HG02885 (cell line): ENCODE results near the gene IRS2.
"Not testable (repeated sequence)": the region's sequence is repeated elsewhere in the genome, so short reads cannot be mapped to it uniquely, and the experiment has no call there.

ENCODE experiments used
- ATAC-seq: cut with Tn5 transposase; IDR thresholded peaks from one replicate; pipeline ENCODE4 v1.9.1; 2021; ENCODE audit warnings: mild to moderate bottlenecking; ENCODE audit not compliant: unreplicated experiment, poor library complexity

IRS2 gene

GRCh38 chr13:109737046-109737573 is 49.3 kb downstream of the IRS2 start:
- no peak for ATAC-seq

GRCh38 chr13:109735436-109735966 is 50.9 kb downstream of the IRS2 start:
- ATAC-seq: no peak

GRCh38 chr13:109734002-109734785 is 52.2 kb downstream of the IRS2 start:
- no peak for ATAC-seq

GRCh38 chr13:109733550-109733949 is 52.8 kb downstream of the IRS2 start:
- no peak for ATAC-seq

GRCh38 chr13:109732470-109733170 is 53.8 kb downstream of the IRS2 start:
- ATAC-seq: not testable (repeated sequence)

GRCh38 chr13:109730812-109731335 is 55.5 kb downstream of the IRS2 start:
- no peak for ATAC-seq

GRCh38 chr13:109728791-109729731 is 57.3 kb downstream of the IRS2 start:
- ATAC-seq: no peak

- ATAC-seq: no peak
Observed at GRCh38 chr13:109728061-109728460, 58.3 kb downstream of the IRS2 start.

GRCh38 chr13:109727251-109727650 is 59.1 kb downstream of the IRS2 start:
- no peak for ATAC-seq

GRCh38 chr13:109725995-109726637 is 60.3 kb downstream of the IRS2 start:
- ATAC-seq: no peak

- ATAC-seq: no peak
Observed at GRCh38 chr13:109725297-109725696, 61.1 kb downstream of the IRS2 start.

GRCh38 chr13:109724603-109725002 is 61.8 kb downstream of the IRS2 start:
- ATAC-seq: no peak

- no peak for ATAC-seq
Observed at GRCh38 chr13:109723046-109723445, 63.3 kb downstream of the IRS2 start.

GRCh38 chr13:109722068-109722467 is 64.3 kb downstream of the IRS2 start:
- ATAC-seq: no peak

- ATAC-seq: no peak
Observed at GRCh38 chr13:109720758-109721184, 65.6 kb downstream of the IRS2 start.

- no peak for ATAC-seq
Observed at GRCh38 chr13:109719962-109720646, 66.3 kb downstream of the IRS2 start.

GRCh38 chr13:109718726-109719125 is 67.7 kb downstream of the IRS2 start:
- ATAC-seq: no peak

GRCh38 chr13:109717686-109718085 is 68.7 kb downstream of the IRS2 start:
- no peak for ATAC-seq

- ATAC-seq: no peak
Observed at GRCh38 chr13:109715902-109716301, 70.5 kb downstream of the IRS2 start.
